Fibroblast of lung (primary cell): ENCODE results near the gene ARMH2. TPM values are rescaled to one million over a fixed set of nuclear protein-coding genes. Genes with fewer than 3 reads are reported as not detected.
A peak's percentile ranks its signal among the peaks of the same experiment; 100 is the strongest.

Experiments
- DNase-seq, 2 donors: peaks; one replicate each; pipeline versions ENCODE4 v3.0.0 to v3.0.0-alpha.2; 2010; ENCODE audit warnings: low read depth in 2 of 2
- H2AFZ ChIP-seq: 2 replicates; pipeline ENCODE4 v1.5.1; 2012; ENCODE audit warnings: low read length, control low read depth, inconsistent platforms
- H3K27ac ChIP-seq: 2 replicates; pipeline ENCODE4 v1.5.1; 2011; ENCODE audit warnings: low read length, control low read depth; ENCODE audit not compliant: insufficient read depth
- H3K27me3 ChIP-seq: 2 replicates; pipeline ENCODE4 v1.5.1; 2011; ENCODE audit warnings: mild to moderate bottlenecking, low read length; ENCODE audit not compliant: control insufficient read depth, insufficient read depth
- H3K36me3 ChIP-seq: 2 replicates; pipeline ENCODE4 v1.5.1; 2011; ENCODE audit warnings: low read length; ENCODE audit not compliant: control insufficient read depth, insufficient read depth
- H3K4me1 ChIP-seq: 2 replicates; pipeline ENCODE4 v1.5.1; 2011; ENCODE audit warnings: low read length; ENCODE audit not compliant: control insufficient read depth, insufficient read depth; ENCODE audit errors: extremely low read depth
- H3K4me2 ChIP-seq: 2 replicates; pipeline ENCODE4 v1.5.1; 2011; ENCODE audit warnings: low read length, control low read depth; ENCODE audit not compliant: insufficient read depth; ENCODE audit errors: extremely low read depth
- H3K4me3 ChIP-seq, 4 experiments: fragments of 200-600 bp in 1 of 4; sonication (generic) in 1 of 4; replicated peaks in 1 of 4; 2 replicates each; pipeline ENCODE4 v1.5.1; 2011 to 2016; ENCODE audit warnings: low read length in 4 of 4, low read depth in 3 of 4, mild to moderate bottlenecking in 3 of 4, control low read depth in 2 of 4, inconsistent platforms in 1 of 4, mixed read lengths in 1 of 4; ENCODE audit not compliant: insufficient read depth in 1 of 4; ENCODE audit errors: control extremely low read depth in 1 of 4
- H3K79me2 ChIP-seq: 2 replicates; pipeline ENCODE4 v1.5.1; 2012; ENCODE audit warnings: mild to moderate bottlenecking, low read length, inconsistent platforms; ENCODE audit not compliant: control insufficient read depth, insufficient read depth
- H3K9ac ChIP-seq: 2 replicates; pipeline ENCODE4 v1.5.1; 2011; ENCODE audit warnings: mild to moderate bottlenecking, low read length, control low read depth; ENCODE audit not compliant: insufficient read depth
- H3K9me3 ChIP-seq: 2 replicates; pipeline ENCODE4 v1.5.1; 2012; ENCODE audit warnings: low read depth, low read length; ENCODE audit not compliant: control insufficient read depth, insufficient read depth
- H4K20me1 ChIP-seq: 2 replicates; pipeline ENCODE4 v1.5.1; 2011; ENCODE audit warnings: low read length; ENCODE audit not compliant: control insufficient read depth, insufficient read depth; ENCODE audit errors: extremely low read depth
- CTCF ChIP-seq, 2 donors: IDR thresholded peaks in 1 of 2; conservative IDR thresholded peaks in 1 of 2; 1 replicate in 1 of 2; 2 replicates in 1 of 2; pipeline ENCODE4 v1.5.1; 2011 to 2012; ENCODE audit warnings: low read length in 2 of 2, control low read depth in 1 of 2, inconsistent platforms in 1 of 2, low read depth in 1 of 2, mild to moderate bottlenecking in 1 of 2
- EZH2 ChIP-seq: IDR thresholded peaks from 2 replicates; pipeline ENCODE4 v1.5.1; 2012; ENCODE audit warnings: low read length, control low read depth, mild to moderate bottlenecking; ENCODE audit errors: missing control alignments
- polyA plus RNA-seq, 2 donors: library from polyadenylated mRNA; depleted of rRNA in 1 of 2; stranded (reverse) in 1 of 2; unstranded in 1 of 2; fragments of >200 nt; gene quantifications; 2 replicates each; pipeline ENCODE4 v1.2.1, GENCODE V29; 2011 to 2012; ENCODE audit warnings: missing spikeins in 1 of 2
- total RNA-seq: library from RNA; depleted of rRNA; stranded (reverse); fragments of >200 nt; gene quantifications from 2 replicates; pipeline ENCODE4 v1.2.1, GENCODE V29; 2014

The ARMH2 gene
- total and polyA plus RNA-seq, 2 donors (not counting 1 experiment from before 2014, with no cell fraction given) = not detected

- no peaks in the 10 kb centered on the region for H3K79me2 ChIP-seq
- no peaks in the 10 kb centered on the region for H3K36me3 ChIP-seq
- H3K4me3 ChIP-seq = no peak overlapping the region
- no peak for TF ChIP-seq EZH2
- TF ChIP-seq CTCF (conservative IDR thresholded peaks at IDR 0.05 in 1 of 2, IDR thresholded peaks at IDR 0.05 in 1 of 2; ENCODE audit: low read depth in 1 of 2, low read length in 2 of 2) = no peak
- peak; percentile 25 to 27 for DNase-seq
- H3K9me3 ChIP-seq = no peaks in the 10 kb centered on the region
- H3K9ac ChIP-seq = no peak overlapping the region
- no peaks in the 10 kb centered on the region for H3K27me3 ChIP-seq
- no peak overlapping the region for H3K4me2 ChIP-seq
- no peaks in the 10 kb centered on the region for H3K4me1 ChIP-seq
- no peak overlapping the region for H2AFZ ChIP-seq
- no peaks in the 10 kb centered on the region for H4K20me1 ChIP-seq
- no peak overlapping the region for H3K27ac ChIP-seq
Observed at GRCh38 chr6:24831771-24832716, 33.3 kb upstream of the ARMH2 start.

GRCh38 chr6:24829657-24830056 lies 30.9 kb upstream of the ARMH2 start:
- no peaks in the 10 kb centered on the region for H4K20me1 ChIP-seq
- no peak for DNase-seq
- no peaks in the 10 kb centered on the region for H3K4me1 ChIP-seq
- H3K4me2 ChIP-seq = no peak overlapping the region
- no peak overlapping the region for H3K4me3 ChIP-seq
- H3K27me3 ChIP-seq = no peaks in the 10 kb centered on the region
- no peak overlapping the region for H3K9ac ChIP-seq
- H3K9me3 ChIP-seq = no peaks in the 10 kb centered on the region
- no peaks in the 10 kb centered on the region for H3K79me2 ChIP-seq
- no peak overlapping the region for H2AFZ ChIP-seq
- TF ChIP-seq CTCF (conservative IDR thresholded peaks at IDR 0.05 in 1 of 2, IDR thresholded peaks at IDR 0.05 in 1 of 2; ENCODE audit: low read depth in 1 of 2, low read length in 2 of 2) (no peak), EZH2 (no peak)
- no peaks in the 10 kb centered on the region for H3K36me3 ChIP-seq
- no peak overlapping the region for H3K27ac ChIP-seq

- Histone ChIP-seq H3K4me1 (no peaks in the 10 kb centered on the region), H3K9ac (no peak overlapping the region), H3K27ac (no peak overlapping the region), H3K27me3 (no peaks in the 10 kb centered on the region), H3K36me3 (no peaks in the 10 kb centered on the region), H2AFZ (no peak overlapping the region), H3K9me3 (no peaks in the 10 kb centered on the region), H3K4me3 (no peak overlapping the region), H3K79me2 (no peaks in the 10 kb centered on the region), H3K4me2 (no peak overlapping the region), H4K20me1 (no peaks in the 10 kb centered on the region)
- no peak for DNase-seq
- TF ChIP-seq EZH2 (no peak), CTCF (conservative IDR thresholded peaks at IDR 0.05 in 1 of 2, IDR thresholded peaks at IDR 0.05 in 1 of 2; ENCODE audit: low read depth in 1 of 2, low read length in 2 of 2) (no peak)
Observed at GRCh38 chr6:24827970-24828369, 29.3 kb upstream of the ARMH2 start.
